K562 (cell line): ENCODE data around the gene AFF1. TPM values are rescaled to one million over a fixed set of nuclear protein-coding genes. Genes with fewer than 3 reads are reported as not detected.

Experiments
- ATAC-seq: fragments of 200-7000 bp; cut with Tn5 transposase; 3 replicates; pipeline ENCODE4 v1.9.1; 2020; ENCODE audit warnings: moderate library complexity
- BruUV-seq: library from RNA; stranded (reverse); fragments of 400-500 nt; replicated peaks from 2 replicates; lab custom pipeline; 2021; lab: Mats Ljungman, UMichigan
- CTCF ChIA-PET: fragments of 300-600 bp; formaldehyde crosslinking; extraction: SDS; loops from one replicate; lab custom pipeline; 2021; ENCODE audit warnings: low intra/inter-chr PET ratio; lab: Yijun Ruan, JAX
- POLR2A ChIA-PET: fragments of 300-600, 350-650 bp; sonication (Branson Sonifier 250); formaldehyde crosslinking; extraction: SDS; loops from one replicate; lab custom pipeline; 2021; ENCODE audit warnings: antibody characterized with exemption, inconsistent platforms; lab: Yijun Ruan, JAX
- DNase-seq, 4 experiments: peaks; one replicate each; pipeline versions ENCODE4 v3.0.0 to v3.0.0-alpha.2; 2011 to 2018; ENCODE audit warnings: low spot score in 3 of 4, mixed read lengths in 3 of 4; ENCODE audit errors: extremely low read depth in 1 of 4
- FAIRE-seq: peaks from 2 replicates; lab custom pipeline; 2011; peaks lifted over from hg19 to GRCh38; lab: Jason Lieb, UNC
- H2AFZ ChIP-seq: 2 replicates; pipeline ENCODE4 v1.6.0; 2011; ENCODE audit warnings: low read depth, low read length, control low read depth, inconsistent platforms
- H3K27ac ChIP-seq: fragments of 200-600 bp; 3 replicates; pipeline ENCODE4 v1.8.0; 2011; ENCODE audit warnings: low read depth, mild to moderate bottlenecking, control low read depth, inconsistent platforms, low read length, moderate library complexity, mixed read lengths; ENCODE audit errors: extremely low read depth
- H3K27me3 ChIP-seq, 2 experiments: fragments of 300-600 bp in 1 of 2; 2 replicates in 1 of 2; 3 replicates in 1 of 2; pipeline versions ENCODE4 v1.6.0 to v1.8.0; 2011; ENCODE audit warnings: inconsistent platforms in 2 of 2, low read length in 2 of 2, mild to moderate bottlenecking in 1 of 2, mixed read lengths in 1 of 2, moderate library complexity in 1 of 2; ENCODE audit not compliant: control insufficient read depth in 2 of 2, insufficient read depth in 2 of 2
- H3K36me3 ChIP-seq: fragments of 300-600 bp; 3 replicates; pipeline ENCODE4 v1.8.0; 2011; ENCODE audit warnings: mild to moderate bottlenecking, low read length, inconsistent platforms; ENCODE audit not compliant: control insufficient read depth, insufficient read depth
- H3K4me1 ChIP-seq, 2 experiments: fragments of 200-600 bp in 1 of 2; replicated peaks in 1 of 2; 2 replicates in 1 of 2; 3 replicates in 1 of 2; pipeline versions ENCODE4 v1.5.1 to v1.8.0; 2011; ENCODE audit warnings: inconsistent platforms in 2 of 2, low read length in 2 of 2, mild to moderate bottlenecking in 1 of 2, mixed read lengths in 1 of 2, moderate library complexity in 1 of 2; ENCODE audit not compliant: control insufficient read depth in 2 of 2, insufficient read depth in 2 of 2
- H3K4me2 ChIP-seq: 2 replicates; pipeline ENCODE4 v1.6.1; 2011; ENCODE audit warnings: low read length, control low read depth, inconsistent platforms, mixed read lengths; ENCODE audit not compliant: insufficient read depth
- H3K4me3 ChIP-seq: fragments of 200-600 bp; sonication (generic), shearing (Covaris generic); 2 replicates; pipeline ENCODE4 v1.5.1; 2016; ENCODE audit warnings: control low read depth, inconsistent platforms
- H3K79me2 ChIP-seq: fragments of 200-600 bp; 3 replicates; pipeline ENCODE4 v1.8.0; 2011; ENCODE audit warnings: low read length, inconsistent platforms; ENCODE audit not compliant: control insufficient read depth, insufficient read depth
- H3K9ac ChIP-seq, 2 experiments: 2 replicates each; pipeline versions ENCODE4 v1.6.0 to v1.6.1; 2011; ENCODE audit warnings: low read depth in 2 of 2, low read length in 2 of 2, control low read depth in 1 of 2, inconsistent platforms in 1 of 2, mild to moderate bottlenecking in 1 of 2, mixed read lengths in 1 of 2; ENCODE audit not compliant: insufficient read depth in 1 of 2
- H3K9me1 ChIP-seq: one replicate; pipeline ENCODE4 v1.6.0; 2011; ENCODE audit warnings: inconsistent platforms, mild to moderate bottlenecking, low read length, moderate library complexity; ENCODE audit not compliant: control insufficient read depth, insufficient read depth
- H3K9me3 ChIP-seq: replicated peaks from 2 replicates; pipeline ENCODE4 v1.5.1; 2011; ENCODE audit warnings: low read depth, low read length, inconsistent platforms; ENCODE audit not compliant: control insufficient read depth, insufficient read depth
- H4K20me1 ChIP-seq: replicated peaks from 2 replicates; pipeline ENCODE4 v1.6.1; 2011; ENCODE audit warnings: low read length, inconsistent platforms, mixed read lengths; ENCODE audit not compliant: control insufficient read depth, insufficient read depth
- CHD7 ChIP-seq: fragments of 200-600 bp; sonication (generic); IDR thresholded peaks from one replicate; pipeline ENCODE4 v1.6.1; 2012; ENCODE audit warnings: mild to moderate bottlenecking, low read depth, low read length, inconsistent platforms
- RREB1 ChIP-seq: fragments of 250-450 bp; sonication (Bioruptor Pico); IDR thresholded peaks from 2 replicates; pipeline ENCODE4 v1.4.0; 2020
- SMAD2 ChIP-seq: fragments of 150-350 bp; IDR thresholded peaks from 2 replicates; pipeline ENCODE4 v1.6.1; 2014; ENCODE audit warnings: low read depth, mild to moderate bottlenecking, low read length
- WGBS: fragments of 100-300 bp; shearing (Covaris generic); methylation state at CpG from one replicate; pipeline ENCODE4 v1.1.6; 2016; ENCODE audit warnings: low coverage, mixed read lengths; ENCODE audit not compliant: insufficient coverage; ENCODE audit errors: missing lambda C conversion rate; 5-methylcytosine and 5-hydroxymethylcytosine counted together
- in situ Hi-C: fragments of 300-500 bp; cut with MboI; formaldehyde crosslinking; loops from 4 replicates; pipeline ENCODE4 v1.15.0; 2018; ENCODE audit warnings: inconsistent platforms, mixed read lengths
- intact Hi-C: fragments of 100-400 bp; cut with micrococcal nuclease; formaldehyde crosslinking; loops from 2 replicates; pipeline ENCODE4 v1.14.2; 2022
- polyA plus RNA-seq, 8 experiments: library from polyadenylated mRNA; depleted of rRNA in 4 of 8; stranded (reverse) in 5 of 8; unstranded in 3 of 8; fragments of >200 nt; fragmentation: Nextera tagmentation in 2 of 8; fragmentation: Illumina TruSeq in 1 of 8; extraction: Ambion mirVana in 2 of 8; extraction: Trizol in 1 of 8; gene quantifications; 2 replicates each; pipeline versions ENCODE4 v1.2.1 to v1.2.3, GENCODE V29; 2011 to 2014; ENCODE audit warnings: inconsistent platforms in 1 of 8, missing spikeins in 1 of 8
- total RNA-seq, 7 experiments: library from RNA; depleted of rRNA in 6 of 7; stranded (reverse); fragments of >200 nt in 6 of 7; fragmentation: Illumina TruSeq in 2 of 7; extraction: Trizol in 2 of 7; gene quantifications; 2 replicates each; pipeline versions ENCODE4 v1.2.1 to v1.2.3, GENCODE V29; 2011 to 2021; ENCODE audit warnings: low replicate concordance in 1 of 7

Gene AFF1
- total and polyA plus RNA-seq, 9 of the 15 experiments (the other 6 are each of a cell fraction or from before 2014, with no cell fraction given) = 4.1 to 47.5 (median 17.2) TPM

GRCh38 chr4:87078987-87079486 lies 144.2 kb downstream of the AFF1 start:
- intact Hi-C loops = no loop called here
- no peak overlapping the region for H3K4me3 ChIP-seq
- H3K9me1 ChIP-seq = no peaks in the 10 kb centered on the region
- WGBS = 71% methylated on average over 6 of the region's 6 CpGs
- H3K79me2 ChIP-seq = peaks cover 82% of the 10 kb centered on the region
- peak; percentile 54 for FAIRE-seq
- peaks cover 0 to 17% of the 10 kb centered on the region in 2 experiments; a peak in 2 of 5 replicates for H3K4me1 ChIP-seq
- CTCF ChIA-PET = no interaction called here
- no peaks in the 10 kb centered on the region for H3K9me3 ChIP-seq
- peaks cover 8% of the 10 kb centered on the region; the same call in 2 of the 3 replicates for H3K36me3 ChIP-seq
- in situ Hi-C loops = no loop called here
- H3K4me2 ChIP-seq = no peak overlapping the region
- no peak overlapping the region for H3K27ac ChIP-seq
- no peak for DNase-seq
- H3K9ac ChIP-seq = no peak overlapping the region
- no TSS peak for BruUV-seq
- ATAC-seq = no peak
- H4K20me1 ChIP-seq = 0 out of 2 replicates have a peak, but pooled peaks cover 6% of the 10 kb centered on the region
- no peak overlapping the region for H2AFZ ChIP-seq
- POLR2A ChIA-PET = interaction anchor here (0.6 to 1.4 kb wide), 3 partner anchors 14 to 144 kb away, joined by 3 to 6 read pairs (median 4); partner anchors contain the start of gene AFF1
- no peaks in the 10 kb centered on the region for H3K27me3 ChIP-seq
- TF ChIP-seq CHD7 = no peak
- TF ChIP-seq RREB1 (CRISPR knock-in tag) = no peak
- TF ChIP-seq SMAD2 = no peak
